HG02981 (cell line): Measurements from ENCODE around the gene DCAF6.

ENCODE experiments used
- ATAC-seq: cut with Tn5 transposase; IDR thresholded peaks from one replicate; pipeline ENCODE4 v1.9.1; 2021; ENCODE audit warnings: mild to moderate bottlenecking, moderate library complexity; ENCODE audit not compliant: unreplicated experiment

DCAF6 gene

GRCh38 chr1:167955915-167956314 lies 19.4 kb downstream of the DCAF6 start:
- no peak for ATAC-seq

- no peak for ATAC-seq
Measured at GRCh38 chr1:167957710-167958109, 21.2 kb downstream of the DCAF6 start.

- no peak for ATAC-seq
Measured at GRCh38 chr1:167964646-167965045, 28.2 kb downstream of the DCAF6 start.

GRCh38 chr1:167966050-167966449 lies 29.6 kb downstream of the DCAF6 start:
- ATAC-seq = no peak

- no peak for ATAC-seq
Measured at GRCh38 chr1:167968569-167968968, 32.1 kb downstream of the DCAF6 start.

GRCh38 chr1:167973832-167974231 lies 37.3 kb downstream of the DCAF6 start:
- no peak for ATAC-seq

- no peak for ATAC-seq
Measured at GRCh38 chr1:167974698-167975097, 38.2 kb downstream of the DCAF6 start.

- no peak for ATAC-seq
Measured at GRCh38 chr1:167977245-167977644, 40.8 kb downstream of the DCAF6 start.

GRCh38 chr1:167981933-167982332 lies 45.5 kb downstream of the DCAF6 start:
- no peak for ATAC-seq

- ATAC-seq = no peak
Measured at GRCh38 chr1:167983797-167984420, 47.4 kb downstream of the DCAF6 start.

- ATAC-seq = no peak
Measured at GRCh38 chr1:167984886-167985489, 48.5 kb downstream of the DCAF6 start.

GRCh38 chr1:167987174-167987573 lies 50.7 kb downstream of the DCAF6 start:
- ATAC-seq = no peak

- ATAC-seq = no peak
Measured at GRCh38 chr1:167991546-167991945, 55.1 kb downstream of the DCAF6 start.

GRCh38 chr1:167993720-167994119 lies 57.2 kb downstream of the DCAF6 start:
- no peak for ATAC-seq

GRCh38 chr1:167994560-167994959 lies 58.1 kb downstream of the DCAF6 start:
- no peak for ATAC-seq

GRCh38 chr1:167995038-167995437 lies 58.6 kb downstream of the DCAF6 start:
- ATAC-seq = no peak

- no peak for ATAC-seq
Measured at GRCh38 chr1:167996266-167996665, 59.8 kb downstream of the DCAF6 start.

GRCh38 chr1:167997037-167997575 lies 60.6 kb downstream of the DCAF6 start:
- no peak for ATAC-seq

GRCh38 chr1:167999877-168000276 lies 63.4 kb downstream of the DCAF6 start:
- ATAC-seq = no peak

- ATAC-seq = no peak
Measured at GRCh38 chr1:168000656-168001055, 64.2 kb downstream of the DCAF6 start.

- ATAC-seq = no peak
Measured at GRCh38 chr1:168001213-168001612, 64.7 kb downstream of the DCAF6 start.

- ATAC-seq = no peak
Measured at GRCh38 chr1:168004531-168004930, 68.0 kb downstream of the DCAF6 start.

GRCh38 chr1:168005529-168005928 lies 69.0 kb downstream of the DCAF6 start:
- ATAC-seq = no peak
